ENCODE data around the gene PIEZO1. TPM values are rescaled to one million over a fixed set of nuclear protein-coding genes. Genes with fewer than 3 reads are reported as not detected.

PIEZO1 gene
- total RNA-seq, 1 experiment from 2014 or later: 224 TPM

Small RNA genes lying within 50 kb of the gene (microRNA-seq; reads per million reads assigned to microRNA genes)
- gene MIR4722 (ENCODE audit: borderline number of aligned reads): 1.2 reads per million

Other genes with a start within 250 kb of the PIEZO1 start
- gene ZC3H18, start 214.8 kb downstream of the PIEZO1 start, total RNA-seq (2021; ENCODE audit: unreplicated experiment): 57.8 TPM
- gene IL17C, start 146.6 kb downstream of the PIEZO1 start, total RNA-seq (2021; ENCODE audit: unreplicated experiment): not detected
- 321 TPM for gene CYBA, start 134.2 kb downstream of the PIEZO1 start, total RNA-seq (2021; ENCODE audit: unreplicated experiment)
- 119 TPM for gene MVD, start 122.1 kb downstream of the PIEZO1 start, total RNA-seq (2021; ENCODE audit: unreplicated experiment)
- gene SNAI3, start 98.7 kb downstream of the PIEZO1 start, total RNA-seq (2021; ENCODE audit: unreplicated experiment): 2.2 TPM
- gene RNF166, start 78.8 kb downstream of the PIEZO1 start, total RNA-seq (2021; ENCODE audit: unreplicated experiment): 39.4 TPM
- 71.3 TPM for gene CTU2, start 78.7 kb downstream of the PIEZO1 start, total RNA-seq (2021; ENCODE audit: unreplicated experiment)
- 160 TPM for gene CDT1, start 18.6 kb upstream of the PIEZO1 start, total RNA-seq (2021; ENCODE audit: unreplicated experiment)
- gene APRT, start 26.7 kb upstream of the PIEZO1 start, total RNA-seq (2021; ENCODE audit: unreplicated experiment): 311 TPM
- 44.6 TPM for gene GALNS, start 71.7 kb upstream of the PIEZO1 start, total RNA-seq (2021; ENCODE audit: unreplicated experiment)
- 94.1 TPM for gene TRAPPC2L, start 71.9 kb upstream of the PIEZO1 start, total RNA-seq (2021; ENCODE audit: unreplicated experiment)
- gene PABPN1L, start 81.4 kb upstream of the PIEZO1 start, total RNA-seq (2021; ENCODE audit: unreplicated experiment): 0.57 TPM
- gene CBFA2T3, start 192.0 kb upstream of the PIEZO1 start, total RNA-seq (2021; ENCODE audit: unreplicated experiment): 19.1 TPM

Data from HCT116 (cell line).